K562 (cell line): ENCODE measurements around the gene FBXO22. TPM values are rescaled to one million over a fixed set of nuclear protein-coding genes. Genes with fewer than 3 reads are reported as not detected.

Experiments
- DMBX1 ChIP-seq: fragments of 250-450 bp; sonication (Bioruptor Pico); IDR thresholded peaks from 2 replicates; pipeline ENCODE4 v1.8.0; 2022; ENCODE audit warnings: inconsistent platforms, mild to moderate bottlenecking, moderate library complexity, borderline replicate concordance
- ETV1 ChIP-seq: fragments of 450-650 bp; conservative IDR thresholded peaks from 2 replicates; pipeline ENCODE4 v1.6.1; 2016; ENCODE audit warnings: missing genetic modification characterization, control low read depth, low read depth, missing compliant biosample characterization
- FOXM1 ChIP-seq, 2 experiments: fragments of 450-650 bp in 1 of 2; sonication (generic) in 1 of 2; formaldehyde crosslinking in 1 of 2; IDR thresholded peaks; 2 replicates each; pipeline versions ENCODE4 v1.6.1 to v1.9.0; 2017 to 2022; ENCODE audit warnings: low read depth in 2 of 2, mild to moderate bottlenecking in 2 of 2, missing genetic modification reagents in 1 of 2, moderate library complexity in 1 of 2
- GATA2 ChIP-seq: sonication (generic); formaldehyde crosslinking; IDR thresholded peaks from 2 replicates; pipeline ENCODE4 v1.4.0; 2020; ENCODE audit warnings: mild to moderate bottlenecking, missing genetic modification reagents
- JUND ChIP-seq, 2 experiments: IDR thresholded peaks; 2 replicates in 1 of 2; 3 replicates in 1 of 2; pipeline ENCODE4 v1.6.1; 2011; ENCODE audit warnings: borderline replicate concordance in 2 of 2, low read depth in 2 of 2, low read length in 2 of 2, improper control_type of control experiment in 1 of 2, missing biosample characterization in 1 of 2, missing genetic modification characterization in 1 of 2, missing genetic modification reagents in 1 of 2
- MEF2D ChIP-seq: conservative IDR thresholded peaks from 2 replicates; pipeline ENCODE4 v1.6.1; 2016; ENCODE audit warnings: low read depth, missing genetic modification characterization, missing compliant biosample characterization
- NFIX ChIP-seq: fragments of 250-450 bp; sonication (Bioruptor Pico); IDR thresholded peaks from 2 replicates; pipeline ENCODE4 v1.4.0; 2020; ENCODE audit warnings: low read depth, mild to moderate bottlenecking, moderate library complexity
- NR2C1 ChIP-seq, 2 experiments: fragments of 450-650 bp; IDR thresholded peaks; 2 replicates each; pipeline ENCODE4 v1.6.1; 2017; ENCODE audit warnings: mild to moderate bottlenecking in 2 of 2, antibody characterized with exemption in 1 of 2, inconsistent platforms in 1 of 2, missing compliant biosample characterization in 1 of 2, missing genetic modification characterization in 1 of 2
- NR2C2 ChIP-seq, 2 experiments: fragments of 200-800 bp in 1 of 2; sonication (Bioruptor generic) in 1 of 2; sonication (generic) in 1 of 2; formaldehyde crosslinking in 1 of 2; IDR thresholded peaks; 2 replicates each; pipeline versions ENCODE4 v1.6.1 to v1.8.0; 2016 to 2022; ENCODE audit warnings: mild to moderate bottlenecking in 1 of 2, missing compliant biosample characterization in 1 of 2, missing genetic modification characterization in 1 of 2, missing genetic modification reagents in 1 of 2
- PKNOX1 ChIP-seq: fragments of 450-650 bp; IDR thresholded peaks from 2 replicates; pipeline ENCODE4 v1.6.1; 2016
- POLR2AphosphoS5 ChIP-seq: IDR thresholded peaks from 2 replicates; pipeline ENCODE4 v1.6.1; 2011; ENCODE audit warnings: mild to moderate bottlenecking, low read depth, low read length, moderate library complexity; ENCODE audit not compliant: control insufficient read depth, insufficient read depth
- SREBF2 ChIP-seq: sonication (generic); formaldehyde crosslinking; IDR thresholded peaks from 2 replicates; pipeline ENCODE4 v1.4.0; 2020; ENCODE audit warnings: mild to moderate bottlenecking, missing genetic modification reagents
- SRSF1 ChIP-seq: fragments of 200-400 bp; formaldehyde crosslinking; IDR thresholded peaks from 2 replicates; pipeline ENCODE4 v1.6.1; 2017; ENCODE audit warnings: mild to moderate bottlenecking, low read depth, low read length, moderate library complexity
- TAF15 ChIP-seq: fragments of 200-400 bp; formaldehyde crosslinking; IDR thresholded peaks from 2 replicates; pipeline ENCODE4 v1.6.1; 2017; ENCODE audit warnings: mild to moderate bottlenecking, low read depth, low read length, moderate library complexity
- TBL1XR1 ChIP-seq, 2 experiments: IDR thresholded peaks; 2 replicates each; pipeline ENCODE4 v1.6.1; 2012; ENCODE audit warnings: improper control_type of control experiment in 2 of 2, low read length in 2 of 2, mild to moderate bottlenecking in 1 of 2
- TCF3 ChIP-seq: sonication (generic); formaldehyde crosslinking; IDR thresholded peaks from 2 replicates; pipeline ENCODE4 v1.4.0; 2020; ENCODE audit warnings: mild to moderate bottlenecking, missing genetic modification reagents
- TEAD4 ChIP-seq, 2 experiments: sonication (generic) in 1 of 2; formaldehyde crosslinking in 1 of 2; IDR thresholded peaks; 2 replicates each; pipeline versions ENCODE4 v1.6.1 to v1.8.0; 2012 to 2022; ENCODE audit warnings: borderline replicate concordance in 1 of 2, inconsistent platforms in 1 of 2, low read length in 1 of 2, mild to moderate bottlenecking in 1 of 2, missing genetic modification reagents in 1 of 2
- U2AF2 ChIP-seq: fragments of 200-400 bp; formaldehyde crosslinking; optimal IDR thresholded peaks from 2 replicates; pipeline ENCODE3; 2017; ENCODE audit warnings: low read depth, mild to moderate bottlenecking, low read length
- ZBTB43 ChIP-seq: sonication (generic); formaldehyde crosslinking; IDR thresholded peaks from 2 replicates; pipeline ENCODE4 v1.8.0; 2023; ENCODE audit warnings: mild to moderate bottlenecking, missing genetic modification reagents
- ZNF274 ChIP-seq: IDR thresholded peaks from 2 replicates; pipeline ENCODE4 v1.6.1; 2011; ENCODE audit warnings: low read depth, mild to moderate bottlenecking, low read length, moderate library complexity, borderline replicate concordance
- polyA plus RNA-seq, 8 experiments: library from polyadenylated mRNA; depleted of rRNA in 4 of 8; stranded (reverse) in 5 of 8; unstranded in 3 of 8; fragments of >200 nt; fragmentation: Nextera tagmentation in 2 of 8; fragmentation: Illumina TruSeq in 1 of 8; extraction: Ambion mirVana in 2 of 8; extraction: Trizol in 1 of 8; gene quantifications; 2 replicates each; pipeline versions ENCODE4 v1.2.1 to v1.2.3, GENCODE V29; 2011 to 2014; ENCODE audit warnings: inconsistent platforms in 1 of 8, missing spikeins in 1 of 8
- total RNA-seq, 7 experiments: library from RNA; depleted of rRNA in 6 of 7; stranded (reverse); fragments of >200 nt in 6 of 7; fragmentation: Illumina TruSeq in 2 of 7; extraction: Trizol in 2 of 7; gene quantifications; 2 replicates each; pipeline versions ENCODE4 v1.2.1 to v1.2.3, GENCODE V29; 2011 to 2021; ENCODE audit warnings: low replicate concordance in 1 of 7
- TF ChIP-seq, protein P1 (sequence below), 2 experiments: IDR thresholded peaks; 2 replicates each; pipeline ENCODE4 v1.6.1; 2012; ENCODE audit warnings: improper control_type of control experiment in 2 of 2, low read depth in 2 of 2, low read length in 2 of 2, borderline replicate concordance in 1 of 2

Gene FBXO22
- total and polyA plus RNA-seq, 9 of the 15 experiments (the other 6 are each of a cell fraction or from before 2014, with no cell fraction given): 24.4 to 99.4 (median 66.5) TPM

DNA sequence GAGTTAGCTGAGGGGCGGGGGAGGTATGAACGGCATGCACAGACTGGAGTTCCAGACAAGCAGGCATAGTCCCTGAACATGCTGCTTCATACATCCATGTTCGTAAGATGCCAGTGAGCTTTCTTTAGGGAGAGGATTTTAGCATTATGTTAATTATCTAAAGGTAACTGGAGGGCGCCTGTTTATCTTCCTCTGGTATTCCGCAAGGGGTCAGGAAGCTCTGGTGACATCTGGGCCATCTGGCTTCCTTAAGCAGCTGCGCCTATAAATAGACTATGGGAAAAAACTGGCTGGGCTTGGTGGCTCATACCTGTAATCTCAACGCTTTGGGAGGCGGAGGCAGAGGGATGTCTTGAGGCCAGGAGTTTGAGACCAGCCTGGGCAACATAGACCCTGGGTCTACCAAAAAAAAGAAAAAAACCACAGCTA, 1.5 kb upstream of the FBXO22 start (continued):
- no peak for TF ChIP-seq FOXM1 (IDR thresholded peaks at IDR 0.05; ENCODE audit: low read depth)
- TF ChIP-seq FOXM1 (CRISPR knock-in tag; IDR thresholded peaks at IDR 0.05; ENCODE audit: low read depth): no peak
- TF ChIP-seq, protein P1, sequence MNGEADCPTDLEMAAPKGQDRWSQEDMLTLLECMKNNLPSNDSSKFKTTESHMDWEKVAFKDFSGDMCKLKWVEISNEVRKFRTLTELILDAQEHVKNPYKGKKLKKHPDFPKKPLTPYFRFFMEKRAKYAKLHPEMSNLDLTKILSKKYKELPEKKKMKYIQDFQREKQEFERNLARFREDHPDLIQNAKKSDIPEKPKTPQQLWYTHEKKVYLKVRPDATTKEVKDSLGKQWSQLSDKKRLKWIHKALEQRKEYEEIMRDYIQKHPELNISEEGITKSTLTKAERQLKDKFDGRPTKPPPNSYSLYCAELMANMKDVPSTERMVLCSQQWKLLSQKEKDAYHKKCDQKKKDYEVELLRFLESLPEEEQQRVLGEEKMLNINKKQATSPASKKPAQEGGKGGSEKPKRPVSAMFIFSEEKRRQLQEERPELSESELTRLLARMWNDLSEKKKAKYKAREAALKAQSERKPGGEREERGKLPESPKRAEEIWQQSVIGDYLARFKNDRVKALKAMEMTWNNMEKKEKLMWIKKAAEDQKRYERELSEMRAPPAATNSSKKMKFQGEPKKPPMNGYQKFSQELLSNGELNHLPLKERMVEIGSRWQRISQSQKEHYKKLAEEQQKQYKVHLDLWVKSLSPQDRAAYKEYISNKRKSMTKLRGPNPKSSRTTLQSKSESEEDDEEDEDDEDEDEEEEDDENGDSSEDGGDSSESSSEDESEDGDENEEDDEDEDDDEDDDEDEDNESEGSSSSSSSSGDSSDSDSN (IDR thresholded peaks at IDR 0.05; ENCODE audit: borderline replicate concordance in 1 of 2, low read depth in 2 of 2, low read length in 2 of 2): no peak
- no peak for TF ChIP-seq NR2C2 (CRISPR knock-in tag; IDR thresholded peaks at IDR 0.05)
- peak; percentile 48 for TF ChIP-seq NR2C2 (tag; IDR thresholded peaks at IDR 0.05)
- no peak for TF ChIP-seq SRSF1
- peak; percentile 91 for TF ChIP-seq POLR2AphosphoS5
- TF ChIP-seq TBL1XR1 (IDR thresholded peaks at IDR 0.05; ENCODE audit: low read length in 2 of 2): peak in 1 of 2 experiments; percentile 85; a peak in 2 of 4 replicates
- TF ChIP-seq SREBF2 (CRISPR knock-in tag): no peak
- no peak for TF ChIP-seq ZBTB43 (CRISPR knock-in tag)
- TF ChIP-seq JUND (IDR thresholded peaks at IDR 0.05; ENCODE audit: borderline replicate concordance, low read depth, low read length): peak; percentile 31; the same call in 1 of the 2 replicates
- TF ChIP-seq JUND (tag; IDR thresholded peaks at IDR 0.05; ENCODE audit: borderline replicate concordance, low read depth, low read length): no peak; the same call in 2 of the 3 replicates
- TF ChIP-seq GATA2 (CRISPR knock-in tag): peak; percentile 52
- TF ChIP-seq ETV1 (tag): peak; percentile 48; the same call in 1 of the 2 replicates
- no peak for TF ChIP-seq DMBX1 (CRISPR knock-in tag)
- no peak for TF ChIP-seq NR2C1 (IDR thresholded peaks at IDR 0.05)
- TF ChIP-seq NR2C1 (tag; IDR thresholded peaks at IDR 0.05): peak; percentile 38; the same call in 1 of the 2 replicates
- TF ChIP-seq PKNOX1: peak; percentile 37
- TF ChIP-seq TEAD4 (IDR thresholded peaks at IDR 0.05; ENCODE audit: low read length): peak; percentile 88
- no peak for TF ChIP-seq TEAD4 (CRISPR knock-in tag; IDR thresholded peaks at IDR 0.05; ENCODE audit: borderline replicate concordance)
- no peak for TF ChIP-seq ZNF274
- TF ChIP-seq TCF3: peak; percentile 85
- no peak for TF ChIP-seq NFIX
- TF ChIP-seq TAF15: no peak
- no peak for TF ChIP-seq U2AF2
- TF ChIP-seq MEF2D (tag): peak; percentile 96
